GM12878 (cell line): ENCODE results near the gene SEMA4D.

Experiments used
- CTCF ChIP-seq, 3 experiments: IDR thresholded peaks in 2 of 3; conservative IDR thresholded peaks in 1 of 3; 2 replicates each; pipeline ENCODE4 v1.5.1; 2011; ENCODE audit warnings: low read depth in 3 of 3, low read length in 3 of 3, mild to moderate bottlenecking in 3 of 3, control low read depth in 2 of 3, moderate library complexity in 2 of 3, inconsistent platforms in 1 of 3, mixed read lengths in 1 of 3; ENCODE audit not compliant: control insufficient read depth in 2 of 3, insufficient read depth in 1 of 3; ENCODE audit errors: extremely low read depth in 1 of 3
- EGR1 ChIP-seq, 2 experiments: IDR thresholded peaks; 1 replicate in 1 of 2; 2 replicates in 1 of 2; pipeline ENCODE4 v1.6.1; 2011 to 2012; ENCODE audit warnings: low read depth in 2 of 2, low read length in 2 of 2, borderline replicate concordance in 1 of 2, mild to moderate bottlenecking in 1 of 2, moderate library complexity in 1 of 2
- ZNF384 ChIP-seq: IDR thresholded peaks from 2 replicates; pipeline ENCODE4 v1.6.1; 2012; ENCODE audit warnings: low read depth, mild to moderate bottlenecking, low read length, improper control_type of control experiment, borderline replicate concordance

DNA sequence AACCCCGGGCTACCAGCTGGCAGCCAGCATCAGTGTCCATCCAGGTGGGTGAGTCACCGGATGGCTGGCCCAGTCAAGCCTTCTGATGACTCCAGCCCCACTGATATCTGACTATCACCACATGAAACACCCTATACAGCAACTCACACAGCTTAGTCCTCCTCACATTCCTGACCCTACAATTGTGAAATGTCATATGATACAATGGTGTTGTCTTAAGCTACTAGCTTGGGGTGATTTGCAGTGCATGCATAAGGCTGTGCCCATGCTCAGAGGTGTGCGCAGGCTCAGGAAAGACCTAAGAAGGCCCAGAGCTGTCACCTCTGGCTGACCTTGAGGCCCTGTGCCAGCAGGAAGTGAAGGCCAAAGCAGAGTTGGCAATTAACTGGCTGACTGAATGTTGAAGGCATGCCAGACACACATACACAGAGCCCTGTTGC is 21.5 kb upstream of the SEMA4D start:
- TF ChIP-seq EGR1 (IDR thresholded peaks at IDR 0.05; ENCODE audit: borderline replicate concordance in 1 of 2, low read depth in 2 of 2, low read length in 2 of 2) (no peak), ZNF384 (no peak), CTCF (IDR thresholded peaks at IDR 0.05 in 2 of 3, conservative IDR thresholded peaks at IDR 0.05 in 1 of 3; ENCODE audit: control insufficient read depth in 2 of 3, extremely low read depth in 1 of 3, insufficient read depth in 1 of 3, low read depth in 3 of 3, low read length in 3 of 3) (no peak)
